B cell (primary cell): ENCODE results near the gene PPT1. TPM values are rescaled to one million over a fixed set of nuclear protein-coding genes. Genes with fewer than 3 reads are reported as not detected.

ENCODE experiments used
- ATAC-seq: fragments of 200-7000 bp; cut with Tn5 transposase; one replicate; pipeline ENCODE4 v1.10.0; 2021; ENCODE audit warnings: low read depth, mild to moderate bottlenecking, moderate number of reproducible peaks, moderate library complexity
- CTCF ChIA-PET: fragments of 350-600 bp; sonication (Branson Sonifier 250); formaldehyde crosslinking; loops from one replicate; lab custom pipeline; 2021; ENCODE audit warnings: antibody characterized with exemption, inconsistent platforms; lab: Charles Lee
- POLR2A ChIA-PET: fragments of 350-600 bp; sonication (Branson Sonifier 250); formaldehyde crosslinking; loops from one replicate; lab custom pipeline; 2021; ENCODE audit warnings: antibody characterized with exemption; lab: Charles Lee
- DNase-seq: peaks from one replicate; pipeline ENCODE4 v3.0.0; 2013
- H2AFZ ChIP-seq: 2 replicates; pipeline ENCODE4 v1.6.1; 2012; ENCODE audit warnings: mild to moderate bottlenecking, low read depth, low read length; ENCODE audit not compliant: insufficient read depth, poor library complexity, severe bottlenecking
- H3K27ac ChIP-seq, 2 donors: 1 replicate in 1 of 2; 2 replicates in 1 of 2; pipeline ENCODE4 v1.5.1; 2012 to 2013; ENCODE audit warnings: low read length in 2 of 2, mild to moderate bottlenecking in 2 of 2, moderate library complexity in 1 of 2
- H3K27me3 ChIP-seq, 4 experiments: fragments of 200-600 bp in 1 of 4; sonication (generic) in 1 of 4; replicated peaks in 1 of 4; 1 replicate in 2 of 4; 2 replicates in 2 of 4; pipeline versions ENCODE4 v1.6.1 to v1.7.0; 2013 to 2016; ENCODE audit warnings: low read length in 3 of 4, mild to moderate bottlenecking in 2 of 4, mixed read lengths in 1 of 4, moderate library complexity in 1 of 4; ENCODE audit not compliant: insufficient read depth in 4 of 4, control insufficient read depth in 3 of 4; ENCODE audit errors: control extremely low read depth in 1 of 4
- H3K36me3 ChIP-seq, 2 experiments: replicated peaks in 1 of 2; 1 replicate in 1 of 2; 2 replicates in 1 of 2; pipeline versions ENCODE4 v1.6.1 to v1.7.1; 2013; ENCODE audit warnings: low read length in 1 of 2; ENCODE audit not compliant: insufficient read depth in 2 of 2, control insufficient read depth in 1 of 2; ENCODE audit errors: control extremely low read depth in 1 of 2, extremely low read depth in 1 of 2
- H3K4me1 ChIP-seq, 2 donors: fragments of 200-600 bp in 1 of 2; sonication (generic) in 1 of 2; 1 replicate in 1 of 2; 2 replicates in 1 of 2; pipeline versions ENCODE4 v1.5.1 to v1.6.1; 2013 to 2017; ENCODE audit warnings: low read length in 2 of 2; ENCODE audit not compliant: control insufficient read depth in 2 of 2, insufficient read depth in 2 of 2
- H3K4me2 ChIP-seq: replicated peaks from 2 replicates; pipeline ENCODE3; 2012; ENCODE audit warnings: mild to moderate bottlenecking, low read depth, low read length; ENCODE audit not compliant: poor library complexity, severe bottlenecking
- H3K4me3 ChIP-seq, 5 experiments: fragments of 200-600 bp in 1 of 5; sonication (generic) in 1 of 5; 1 replicate in 3 of 5; 2 replicates in 2 of 5; pipeline versions ENCODE4 v1.5.1 to v1.7.0; 2011 to 2016; ENCODE audit warnings: low read length in 4 of 5, mild to moderate bottlenecking in 4 of 5, low read depth in 2 of 5, control low read depth in 1 of 5, moderate library complexity in 1 of 5; ENCODE audit not compliant: insufficient read depth in 1 of 5; ENCODE audit errors: control extremely low read depth in 1 of 5, extremely low read depth in 1 of 5
- H3K79me2 ChIP-seq: fragments of 200-600 bp; sonication (generic); one replicate; pipeline ENCODE4 v1.6.0; 2016; ENCODE audit warnings: low read length; ENCODE audit not compliant: control insufficient read depth, insufficient read depth
- H3K9ac ChIP-seq: fragments of 200-600 bp; sonication (generic); 2 replicates; pipeline ENCODE4 v1.6.1; 2017; ENCODE audit warnings: mild to moderate bottlenecking, low read length, moderate library complexity
- H3K9me3 ChIP-seq, 3 donors: one replicate each; pipeline versions ENCODE4 v1.6.1 to v1.7.1; 2013; ENCODE audit warnings: low read length in 2 of 3; ENCODE audit not compliant: control insufficient read depth in 2 of 3, insufficient read depth in 1 of 3; ENCODE audit errors: control extremely low read depth in 1 of 3
- H4K20me1 ChIP-seq: 2 replicates; pipeline ENCODE4 v1.6.0; 2012; ENCODE audit warnings: mild to moderate bottlenecking, low read length; ENCODE audit not compliant: insufficient read depth, control insufficient read depth, poor library complexity, severe bottlenecking
- H3K27ac Mint-ChIP-seq: one replicate; pipeline ENCODE4 v1.8.0; 2021; ENCODE audit warnings: mixed read lengths
- H3K27me3 Mint-ChIP-seq: one replicate; pipeline ENCODE4 v1.8.0; 2021; ENCODE audit warnings: mixed read lengths
- H3K4me1 Mint-ChIP-seq: one replicate; pipeline ENCODE4 v1.8.0; 2021; ENCODE audit warnings: mixed read lengths
- H3K4me3 Mint-ChIP-seq: one replicate; pipeline ENCODE4 v1.8.0; 2021; ENCODE audit warnings: mixed read lengths
- H3K9me3 Mint-ChIP-seq: one replicate; pipeline ENCODE4 v1.8.0; 2022; ENCODE audit warnings: mixed read lengths; ENCODE audit not compliant: insufficient read depth
- EZH2 ChIP-seq: IDR thresholded peaks from 2 replicates; pipeline ENCODE4 v1.6.1; 2012; ENCODE audit warnings: borderline replicate concordance, low read depth, mild to moderate bottlenecking, moderate library complexity, low read length; ENCODE audit not compliant: insufficient read depth, poor library complexity, severe bottlenecking
- WGBS: methylation state at CpG from one replicate; pipeline ENCODE4 v1.1.5; 2013; ENCODE audit warnings: missing lambda C conversion rate; ENCODE audit not compliant: insufficient coverage; 5-methylcytosine and 5-hydroxymethylcytosine counted together
- intact Hi-C: fragments of 100-400 bp; cut with micrococcal nuclease; formaldehyde crosslinking; loops from one replicate; pipeline ENCODE4 v1.10.0; 2022
- polyA plus RNA-seq: library from polyadenylated mRNA; depleted of rRNA; stranded (reverse); fragments of >200 nt; gene quantifications from 2 replicates; pipeline ENCODE4 v1.2.3, GENCODE V29; 2012
- total RNA-seq, 2 donors: library from RNA; stranded (reverse); fragments of 120-200 nt in 1 of 2; gene quantifications; 1 replicate in 1 of 2; 2 replicates in 1 of 2; pipeline versions ENCODE4 v1.2.3 to v1.2.4, GENCODE V29; 2013 to 2022
- TF ChIP-seq, protein P1 (sequence below): fragments of 200-600 bp; IDR thresholded peaks from one replicate; pipeline ENCODE4 v1.8.0; 2022; ENCODE audit warnings: antibody characterized with exemption, mild to moderate bottlenecking

The PPT1 gene
- total and polyA plus RNA-seq, 2 donors (not counting 1 experiment from before 2014, with no cell fraction given): 10.4 to 38.2 TPM

DNA sequence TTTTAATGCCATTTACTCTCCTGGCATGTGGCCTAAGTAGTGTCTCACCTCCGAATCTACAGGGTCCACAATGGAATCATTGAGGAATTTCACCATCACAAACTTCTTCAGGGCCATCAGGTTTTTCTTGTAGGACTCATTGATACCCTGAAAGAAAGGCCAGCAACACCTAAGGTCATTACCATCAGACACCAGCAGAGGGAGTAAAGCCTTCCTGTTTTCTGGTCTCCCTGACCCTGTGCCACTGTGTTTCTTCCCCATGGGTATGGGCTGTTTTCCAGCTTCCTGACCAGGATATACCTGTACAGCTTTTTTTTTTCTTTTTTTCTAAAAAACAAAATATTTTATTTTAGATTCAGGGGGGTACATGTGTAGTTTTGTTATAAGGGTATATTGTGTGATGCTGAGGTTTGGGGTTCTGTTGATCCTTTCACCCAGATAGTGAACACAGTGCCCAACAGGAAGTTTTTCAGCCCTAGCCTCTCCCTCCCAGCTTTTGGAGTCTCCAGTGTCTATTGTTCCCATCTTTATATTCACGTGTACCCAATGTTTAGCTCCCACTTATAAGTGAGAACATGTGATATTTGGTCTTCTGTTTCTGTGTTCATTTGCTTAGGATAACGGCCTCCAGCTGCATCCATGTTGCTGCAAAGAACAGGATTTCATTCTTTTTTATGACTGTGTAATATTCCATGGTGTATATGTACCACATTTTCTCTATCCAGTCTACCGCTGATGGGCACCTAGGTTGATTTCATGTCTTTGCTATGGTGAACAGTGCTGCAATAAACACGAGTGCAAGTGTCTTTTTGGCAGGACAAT is 18.3 kb downstream of the PPT1 start:
- H3K4me1 Mint-ChIP-seq: peaks cover 19% of the 10 kb centered on the region
- TF ChIP-seq EZH2: no peak
- TF ChIP-seq, protein P1, sequence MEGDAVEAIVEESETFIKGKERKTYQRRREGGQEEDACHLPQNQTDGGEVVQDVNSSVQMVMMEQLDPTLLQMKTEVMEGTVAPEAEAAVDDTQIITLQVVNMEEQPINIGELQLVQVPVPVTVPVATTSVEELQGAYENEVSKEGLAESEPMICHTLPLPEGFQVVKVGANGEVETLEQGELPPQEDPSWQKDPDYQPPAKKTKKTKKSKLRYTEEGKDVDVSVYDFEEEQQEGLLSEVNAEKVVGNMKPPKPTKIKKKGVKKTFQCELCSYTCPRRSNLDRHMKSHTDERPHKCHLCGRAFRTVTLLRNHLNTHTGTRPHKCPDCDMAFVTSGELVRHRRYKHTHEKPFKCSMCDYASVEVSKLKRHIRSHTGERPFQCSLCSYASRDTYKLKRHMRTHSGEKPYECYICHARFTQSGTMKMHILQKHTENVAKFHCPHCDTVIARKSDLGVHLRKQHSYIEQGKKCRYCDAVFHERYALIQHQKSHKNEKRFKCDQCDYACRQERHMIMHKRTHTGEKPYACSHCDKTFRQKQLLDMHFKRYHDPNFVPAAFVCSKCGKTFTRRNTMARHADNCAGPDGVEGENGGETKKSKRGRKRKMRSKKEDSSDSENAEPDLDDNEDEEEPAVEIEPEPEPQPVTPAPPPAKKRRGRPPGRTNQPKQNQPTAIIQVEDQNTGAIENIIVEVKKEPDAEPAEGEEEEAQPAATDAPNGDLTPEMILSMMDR: peak; percentile 93
- Histone ChIP-seq H2AFZ (no peak overlapping the region), H3K27ac (no peak overlapping the region), H3K9ac (no peak overlapping the region), H3K4me3 (no peak overlapping the region), H3K27me3 (no peaks in the 10 kb centered on the region), H3K79me2 (peaks cover 8% of the 10 kb centered on the region), H3K4me2 (no peak overlapping the region), H4K20me1 (no peaks in the 10 kb centered on the region), H3K9me3 (no peaks in the 10 kb centered on the region), H3K36me3 (peaks cover 0 to 36% of the 10 kb centered on the region in 2 experiments), H3K4me1 (peaks cover 10 to 21% of the 10 kb centered on the region in 2 donors)
- no peak overlapping the region for H3K27ac Mint-ChIP-seq
- POLR2A ChIA-PET: interaction anchor here (0.6 kb wide), 2 partner anchors 10 to 1590 kb away, joined by 3 read pairs; no protein-coding TSS in a partner anchor
- H3K27me3 Mint-ChIP-seq: no peaks in the 10 kb centered on the region
- H3K4me3 Mint-ChIP-seq: no peak overlapping the region
- DNase-seq (peak; percentile 74), ATAC-seq (peak; percentile 87)
- H3K9me3 Mint-ChIP-seq: no peaks in the 10 kb centered on the region
- WGBS: 96% methylated on average over 2 of the region's 5 CpGs
- intact Hi-C loops: loop anchor here (2.0 kb wide), 2 partner anchors 14 to 326 kb away; no protein-coding TSS in a partner anchor
- CTCF ChIA-PET: interaction anchor here (0.8 to 13.3 kb wide), 15 partner anchors 8 to 360 kb away, joined by 3 to 111 read pairs (median 4); no protein-coding TSS in a partner anchor

- no peak overlapping the region for H3K9ac ChIP-seq
- 90% methylated on average over 2 of the region's 5 CpGs for WGBS
- Mint-ChIP-seq H3K27ac (no peak overlapping the region), H3K4me1 (peaks cover 19% of the 10 kb centered on the region), H3K4me3 (no peak overlapping the region), H3K27me3 (no peaks in the 10 kb centered on the region), H3K9me3 (no peaks in the 10 kb centered on the region)
- peaks cover 10 to 21% of the 10 kb centered on the region in 2 donors for H3K4me1 ChIP-seq
- intact Hi-C loops: no loop called here
- H4K20me1 ChIP-seq: peaks cover 4% of the 10 kb centered on the region
- ChIA-PET POLR2A (interaction anchor here (0.6 to 1.4 kb wide), 2 partner anchors 11 to 76 kb away, joined by 3 to 7 read pairs; no protein-coding TSS in a partner anchor), CTCF (interaction anchor here (0.6 to 13.3 kb wide), 12 partner anchors 12 to 263 kb away, joined by 3 to 111 read pairs (median 6); no protein-coding TSS in a partner anchor)
- no peak for ATAC-seq
- peaks cover 0 to 44% of the 10 kb centered on the region in 2 experiments for H3K36me3 ChIP-seq
- peaks cover 8% of the 10 kb centered on the region for H3K79me2 ChIP-seq
- DNase-seq: no peak
- no peak overlapping the region for H2AFZ ChIP-seq
- no peak overlapping the region for H3K27ac ChIP-seq
- no peak overlapping the region for H3K4me3 ChIP-seq
- no peaks in the 10 kb centered on the region for H3K27me3 ChIP-seq
- H3K9me3 ChIP-seq: no peaks in the 10 kb centered on the region
- TF ChIP-seq EZH2: no peak
- TF ChIP-seq, protein P1: no peak
- no peak overlapping the region for H3K4me2 ChIP-seq
These were observed 20.1 kb downstream of the PPT1 start for GRCh38 chr1:40076895-40077312.
